Ascending aorta (tissue), 2 donors: ENCODE results near the gene RCOR2. TPM values are rescaled to one million over a fixed set of nuclear protein-coding genes. Genes with fewer than 3 reads are reported as not detected.

Experiments
- DNase-seq, 2 donors: peaks; one replicate each; pipeline ENCODE4 v3.0.0-alpha.2; 2019; ENCODE audit warnings: low spot score in 2 of 2
- H3K27ac ChIP-seq, 2 donors: fragments of 200-600 bp; sonication (generic); one replicate each; pipeline ENCODE4 v1.5.1; 2016 to 2017; ENCODE audit warnings: mild to moderate bottlenecking in 1 of 2
- H3K27me3 ChIP-seq: fragments of 200-600 bp; sonication (generic); one replicate; pipeline ENCODE4 v1.5.1; 2017
- H3K36me3 ChIP-seq, 2 donors: fragments of 200-600 bp; sonication (generic); one replicate each; pipeline ENCODE4 v1.5.1; 2016
- H3K4me1 ChIP-seq, 2 donors: fragments of 200-600 bp; sonication (generic); one replicate each; pipeline ENCODE4 v1.5.1; 2016 to 2017; ENCODE audit warnings: mild to moderate bottlenecking in 1 of 2
- H3K4me3 ChIP-seq, 2 donors: fragments of 200-600 bp; sonication (generic); one replicate each; pipeline ENCODE4 v1.5.1; 2016 to 2017; ENCODE audit warnings: mild to moderate bottlenecking in 1 of 2
- H3K9me3 ChIP-seq, 2 donors: fragments of 200-600 bp; sonication (generic); one replicate each; pipeline ENCODE4 v1.5.1; 2016
- CTCF ChIP-seq, 3 experiments: fragments of 200-600 bp in 2 of 3; fragments of 450-650 bp in 1 of 3; sonication (generic) in 2 of 3; IDR thresholded peaks; one replicate each; pipeline ENCODE4 v1.5.1; 2016 to 2019; ENCODE audit warnings: antibody characterized with exemption in 3 of 3, mild to moderate bottlenecking in 1 of 3, moderate library complexity in 1 of 3
- intact Hi-C: fragments of 100-400 bp; cut with DNase I; formaldehyde crosslinking; loops from one replicate; pipeline ENCODE4 v1.15.1; 2023
- total RNA-seq: library from RNA; depleted of rRNA; stranded (reverse); fragments of >200 nt; gene quantifications from one replicate; pipeline ENCODE4 v1.1.0, GENCODE V29; 2016

RCOR2 gene
- total RNA-seq, 1 donor from 2014 or later: not detected

GRCh38 chr11:63951779-63952536 lies 35.0 kb upstream of the RCOR2 start:
- DNase-seq: no peak
- TF ChIP-seq CTCF (IDR thresholded peaks at IDR 0.05): no peak
- Histone ChIP-seq H3K36me3 (peaks cover 49 to 56% of the 10 kb centered on the region in 2 donors), H3K27me3 (no peaks in the 10 kb centered on the region), H3K9me3 (no peaks in the 10 kb centered on the region), H3K4me1 (no peaks in the 10 kb centered on the region), H3K4me3 (no peak overlapping the region), H3K27ac (no peak overlapping the region)
- intact Hi-C loops: no loop called here

GRCh38 chr11:63945477-63946163 lies 28.7 kb upstream of the RCOR2 start:
- H3K27ac ChIP-seq: peak overlapping the region; percentile 64 to 75
- H3K36me3 ChIP-seq: peaks cover 5 to 30% of the 10 kb centered on the region in 2 donors
- peaks cover 3 to 9% of the 10 kb centered on the region in 2 donors for H3K4me1 ChIP-seq
- H3K4me3 ChIP-seq: peak overlapping the region; percentile 27 to 33
- H3K9me3 ChIP-seq: no peaks in the 10 kb centered on the region
- peak in 1 of 2 donors; percentile 86 for DNase-seq
- no peaks in the 10 kb centered on the region for H3K27me3 ChIP-seq
- intact Hi-C loops: loop anchor here (1.0 to 10.0 kb wide), 5 partner anchors 28 to 261 kb away; partner anchors contain the start of genes RCOR2, RTN3 and ZFTA
- peak; percentile 75 to 84 (median 81) for TF ChIP-seq CTCF (IDR thresholded peaks at IDR 0.05)

GRCh38 chr11:63944987-63945386 lies 28.0 kb upstream of the RCOR2 start:
- Histone ChIP-seq H3K4me1 (peaks cover 3 to 9% of the 10 kb centered on the region in 2 donors), H3K36me3 (peaks cover 5 to 25% of the 10 kb centered on the region in 2 donors), H3K27ac (peak overlapping the region; percentile 64 to 75), H3K4me3 (peak overlapping the region in 1 of 2 donors; percentile 33), H3K9me3 (no peaks in the 10 kb centered on the region), H3K27me3 (no peaks in the 10 kb centered on the region)
- DNase-seq: peak in 1 of 2 donors; percentile 70
- intact Hi-C loops: loop anchor here (1.0 to 10.0 kb wide), 3 partner anchors 28 to 260 kb away; partner anchors contain the start of genes RCOR2 and RTN3
- TF ChIP-seq CTCF (IDR thresholded peaks at IDR 0.05): no peak

GRCh38 chr11:63942803-63943202 lies 25.8 kb upstream of the RCOR2 start:
- no peak for DNase-seq
- Histone ChIP-seq H3K36me3 (peaks cover under 1 to 14% of the 10 kb centered on the region in 2 donors), H3K4me3 (no peak overlapping the region), H3K27ac (no peak overlapping the region), H3K27me3 (no peaks in the 10 kb centered on the region), H3K4me1 (peaks cover 7 to 15% of the 10 kb centered on the region in 2 donors), H3K9me3 (no peaks in the 10 kb centered on the region)
- TF ChIP-seq CTCF (IDR thresholded peaks at IDR 0.05): no peak
- intact Hi-C loops: loop anchor here (10.0 kb wide), 1 partner anchor 258 kb away; the partner anchor contains the start of gene RTN3

- no peak for TF ChIP-seq CTCF (IDR thresholded peaks at IDR 0.05)
- H3K27ac ChIP-seq: no peak overlapping the region
- no peak overlapping the region for H3K4me3 ChIP-seq
- intact Hi-C loops: loop anchor here (10.0 kb wide), 1 partner anchor 257 kb away; the partner anchor contains the start of gene RTN3
- no peaks in the 10 kb centered on the region for H3K9me3 ChIP-seq
- peaks cover 7 to 15% of the 10 kb centered on the region in 2 donors for H3K4me1 ChIP-seq
- no peaks in the 10 kb centered on the region for H3K27me3 ChIP-seq
- no peak for DNase-seq
- H3K36me3 ChIP-seq: peaks cover 0 to 8% of the 10 kb centered on the region in 2 donors
Measured at GRCh38 chr11:63941901-63942300, 24.9 kb upstream of the RCOR2 start.
